Measurements from ENCODE around the gene WASHC4.
"Not testable (repeated sequence)": the region's sequence is repeated elsewhere in the genome, so short reads cannot be mapped to it uniquely, and the experiment has no call there.

Gene WASHC4

DNA sequence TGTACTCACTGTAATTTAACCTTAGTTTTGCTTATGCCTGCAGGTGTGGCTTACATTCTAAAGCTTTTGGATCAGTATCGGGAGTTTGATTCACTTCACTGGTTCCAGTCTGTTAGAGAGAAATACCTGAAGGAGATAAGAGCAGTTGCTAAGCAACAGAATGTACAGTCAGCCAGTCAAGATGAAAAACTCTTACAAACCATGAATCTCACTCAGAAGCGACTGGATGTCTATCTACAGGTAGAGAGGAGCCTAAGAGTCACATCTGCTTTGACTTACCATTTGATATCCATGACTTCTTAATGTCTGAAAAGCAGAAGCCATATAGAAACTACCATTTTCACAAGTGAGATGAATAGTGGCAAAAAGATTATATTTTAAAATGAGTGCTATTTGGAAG lies 56.5 kb downstream of the WASHC4 start:
- DNase-seq (ENCODE audit: low read depth) = no peak

DNA sequence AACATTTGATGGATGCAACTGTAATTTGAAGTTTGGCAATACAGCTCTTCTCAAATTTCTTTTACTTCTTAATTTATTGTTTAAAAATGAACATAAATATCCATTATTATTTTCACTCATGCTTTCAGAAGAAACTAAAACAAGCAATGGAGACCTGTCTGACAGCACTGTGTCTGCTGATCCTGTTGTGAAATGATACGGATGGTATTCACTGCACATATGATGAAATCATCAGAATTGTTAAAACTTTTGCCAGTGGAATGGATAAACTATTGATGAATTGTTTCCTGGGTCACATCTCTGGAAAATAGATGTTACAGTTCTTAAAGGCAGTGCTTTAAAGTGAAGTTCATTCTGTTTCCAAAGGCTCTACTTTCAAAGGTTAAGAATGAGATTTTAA lies 59.2 kb downstream of the WASHC4 start:
- DNase-seq (ENCODE audit: low read depth) = no peak

DNA sequence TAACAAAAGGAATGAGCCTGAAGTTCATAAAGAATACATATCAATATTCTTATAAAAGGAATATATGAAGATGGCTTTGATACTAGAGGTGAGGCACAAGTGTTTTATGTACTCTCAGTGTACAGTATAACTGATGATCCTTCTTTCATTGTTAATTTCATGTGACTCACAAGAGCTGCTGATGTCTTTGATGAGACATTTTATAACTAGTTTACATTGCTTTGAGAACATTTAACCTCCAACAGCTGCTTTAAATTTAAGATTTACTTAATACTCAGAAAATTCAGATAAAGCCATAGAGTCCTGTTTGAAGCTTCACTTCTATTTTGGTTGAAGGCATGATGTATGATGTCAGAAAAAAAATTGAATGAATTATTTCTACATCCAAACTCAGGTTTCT lies 59.8 kb downstream of the WASHC4 start:
- DNase-seq (ENCODE audit: low read depth) = no peak

DNA sequence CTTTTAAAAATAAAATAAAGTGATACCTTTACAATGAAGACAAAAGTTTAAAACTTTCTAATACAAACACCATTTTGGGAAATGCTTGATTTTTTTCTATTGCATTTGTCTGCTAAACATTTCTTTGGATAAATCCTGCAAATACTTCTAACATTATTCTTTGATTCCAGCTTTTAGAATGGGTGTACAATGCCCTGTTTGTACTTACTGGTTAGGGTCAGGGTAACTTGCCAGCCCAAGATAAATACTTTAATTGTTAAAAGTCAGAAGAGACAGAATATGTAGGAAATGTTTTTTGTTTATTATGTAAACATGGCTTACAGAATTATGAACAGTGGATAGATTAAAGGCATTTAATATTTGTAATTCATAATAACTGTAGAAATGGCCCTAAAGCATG lies 60.5 kb downstream of the WASHC4 start:
- DNase-seq (ENCODE audit: low read depth) = no peak

DNA sequence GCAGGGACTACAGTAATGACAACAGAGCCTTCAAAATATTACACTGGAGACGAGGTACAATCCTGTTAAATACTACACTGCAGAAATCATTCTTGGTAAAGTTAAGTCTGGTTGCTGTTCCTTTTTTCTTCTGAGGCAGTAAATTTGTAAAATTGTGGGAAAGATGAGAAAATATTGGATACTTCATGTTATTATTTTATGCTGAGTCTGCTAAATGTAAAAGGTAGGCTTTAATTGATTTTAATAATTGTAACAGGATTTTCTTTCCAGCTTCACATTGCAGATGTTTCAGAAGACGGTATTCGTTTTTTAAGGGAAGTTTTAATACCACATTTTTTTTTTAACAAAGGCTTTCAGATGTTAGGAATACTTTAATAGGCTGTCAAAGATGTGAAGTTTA lies 62.6 kb downstream of the WASHC4 start:
- DNase-seq (ENCODE audit: low read depth) = no peak

DNA sequence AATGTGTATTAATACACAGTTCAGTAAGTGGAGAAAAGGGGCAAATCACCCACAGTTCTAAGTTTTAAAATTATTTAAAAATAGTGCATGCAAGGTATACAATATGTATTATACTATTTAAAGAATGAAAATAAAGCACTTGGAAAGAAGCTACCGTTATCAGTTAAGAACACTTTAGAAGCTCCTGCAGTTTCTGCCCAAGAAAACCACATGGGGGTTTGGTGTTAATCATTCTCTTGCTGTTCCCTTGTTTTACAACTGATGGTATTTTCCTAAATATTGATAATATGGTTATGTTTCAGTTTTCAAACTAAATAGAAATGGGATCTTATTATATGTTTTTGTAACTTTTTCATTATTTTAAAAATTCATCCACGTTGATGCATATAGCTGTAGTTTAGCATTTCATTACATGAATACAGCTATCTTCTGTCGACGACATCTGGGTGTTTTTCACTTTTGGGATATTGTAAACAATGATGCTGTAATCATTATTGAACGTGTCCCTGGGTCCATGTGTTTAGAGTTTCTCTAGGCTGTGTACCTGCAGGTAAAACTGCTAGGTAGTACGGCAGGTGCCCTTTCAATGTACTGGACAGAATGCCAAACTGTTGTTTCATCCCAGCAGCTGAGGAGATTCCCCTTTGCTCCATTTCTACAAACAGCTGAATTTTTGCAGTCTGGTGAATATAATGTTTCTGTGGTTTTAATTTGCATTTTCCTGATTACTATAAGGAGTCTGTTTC lies 64.3 kb downstream of the WASHC4 start:
- no peak for DNase-seq (ENCODE audit: low read depth)

DNA sequence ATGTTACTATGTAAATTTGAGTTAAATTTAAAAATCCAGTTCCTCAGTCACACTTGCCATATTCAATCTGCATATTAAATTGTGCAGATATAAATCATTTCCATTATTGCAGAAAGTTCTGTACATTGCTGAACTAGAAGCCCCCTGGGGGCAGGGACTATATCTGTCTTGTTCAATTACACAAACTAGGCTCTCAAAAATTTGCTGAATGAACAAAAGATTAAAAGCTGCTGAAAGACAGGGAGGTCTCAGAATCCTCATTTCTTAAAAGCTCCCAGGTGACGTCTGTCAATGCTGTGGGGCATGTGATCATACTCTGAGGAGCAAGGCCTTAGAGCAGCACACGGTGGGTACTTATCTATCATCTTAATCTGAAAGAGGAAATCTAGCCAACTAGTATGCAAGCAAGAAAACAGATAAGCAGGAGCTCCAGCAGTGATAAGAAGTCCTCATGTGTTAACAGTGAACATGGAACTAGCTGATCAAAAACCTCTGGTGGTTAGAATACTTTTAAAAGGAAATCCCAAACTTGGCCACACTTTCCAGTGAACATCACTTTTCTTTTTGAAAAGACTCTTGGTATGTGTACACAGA lies 68.0 kb downstream of the WASHC4 start:
- no peak for DNase-seq (ENCODE audit: low read depth)

DNA sequence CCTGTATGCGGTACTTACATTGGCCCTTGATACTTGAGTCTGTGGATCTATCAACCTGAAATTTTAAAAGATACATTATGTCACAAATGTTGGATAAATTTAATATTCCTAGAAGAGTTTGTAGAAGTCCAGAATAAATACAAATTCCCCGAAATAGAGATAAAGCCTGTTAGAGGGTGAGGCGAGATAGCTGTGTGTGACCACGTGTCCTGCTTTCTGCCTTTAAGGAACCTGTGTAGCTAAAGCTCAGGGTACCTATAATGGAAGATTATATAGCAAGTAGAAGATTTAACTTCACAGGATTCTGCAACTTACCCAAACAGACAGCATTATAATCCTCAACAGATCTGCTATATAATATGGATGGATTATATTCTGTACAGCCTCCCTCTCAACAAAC lies 69.7 kb downstream of the WASHC4 start:
- no peak for DNase-seq (ENCODE audit: low read depth)

DNA sequence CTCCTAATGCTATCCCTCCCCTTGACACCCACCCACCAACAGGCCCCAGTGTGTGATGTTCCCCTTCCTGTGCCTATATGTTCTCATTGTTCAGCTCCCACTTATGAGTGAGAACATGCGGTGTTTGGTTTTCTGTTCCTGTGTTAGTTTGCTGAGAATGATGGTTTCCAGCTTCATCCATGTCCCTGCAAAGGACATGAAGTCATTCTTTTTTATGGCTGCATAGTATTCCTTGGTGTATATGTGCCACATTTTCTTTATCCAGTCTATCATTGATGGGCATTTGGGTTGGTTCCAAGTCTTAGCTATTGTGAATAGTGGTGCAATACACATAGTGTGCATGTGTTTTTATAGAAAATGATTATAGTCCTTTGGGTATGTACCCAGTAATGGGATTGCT lies 71.6 kb downstream of the WASHC4 start:
- not testable (repeated sequence) for DNase-seq (ENCODE audit: low read depth)

DNA sequence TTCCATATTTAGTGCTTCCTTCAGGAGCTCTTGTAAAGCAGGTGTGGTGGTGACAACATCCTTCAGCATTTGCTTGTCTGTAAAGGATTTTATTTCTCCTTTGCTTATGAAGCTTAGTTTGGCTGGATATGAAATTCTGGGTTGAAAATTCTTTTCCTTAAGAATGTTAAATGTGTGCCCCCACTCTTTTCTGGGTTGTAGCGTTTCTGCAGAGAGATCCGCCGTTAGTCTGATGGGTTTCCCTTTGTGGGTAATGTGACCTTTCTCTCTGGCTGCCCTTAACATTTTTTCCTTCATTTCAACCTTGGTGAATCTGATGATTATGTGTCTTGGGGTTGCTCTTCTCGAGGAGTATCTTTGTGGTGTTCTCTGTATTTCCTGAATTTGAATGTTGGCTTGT lies 75.9 kb downstream of the WASHC4 start:
- DNase-seq (ENCODE audit: low read depth) = not testable (repeated sequence)

DNA sequence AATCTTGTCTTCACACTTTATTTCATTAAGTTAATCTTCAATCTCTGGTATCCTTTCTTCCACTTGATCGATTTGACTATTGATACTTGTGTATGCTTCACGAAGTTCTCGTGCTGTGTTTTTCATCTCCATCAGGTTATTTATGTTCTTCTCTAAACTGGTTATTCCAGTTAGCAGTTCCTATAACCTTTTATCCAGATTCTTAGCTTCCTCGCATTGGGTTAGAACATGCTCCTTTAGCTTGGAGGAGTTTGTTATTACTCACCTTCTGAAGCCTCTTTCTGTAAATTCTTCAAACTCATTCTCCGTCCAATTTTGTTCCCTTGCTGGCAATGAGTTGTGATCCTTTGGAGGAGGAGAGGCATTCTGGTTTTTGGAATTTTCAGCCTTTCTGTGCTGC lies 76.4 kb downstream of the WASHC4 start:
- not testable (repeated sequence) for DNase-seq (ENCODE audit: low read depth)

DNA sequence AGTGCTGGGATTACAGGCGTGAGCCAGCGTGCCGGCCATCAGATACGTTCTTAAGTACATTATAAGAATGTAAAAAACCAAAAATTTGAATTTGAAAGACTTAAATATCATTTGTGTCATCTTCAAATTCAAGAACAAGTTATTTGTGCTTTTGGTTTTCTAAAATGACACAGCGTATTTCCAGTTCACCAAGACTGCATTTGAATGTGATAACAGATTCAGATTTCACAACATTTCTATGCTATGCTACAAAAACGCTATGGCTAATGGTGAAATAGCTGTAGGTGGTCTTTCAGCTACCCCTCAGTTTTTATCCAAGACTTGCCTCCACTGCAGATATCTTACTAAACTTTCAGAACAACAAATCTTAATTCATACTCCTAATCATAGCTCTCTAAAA lies 81.8 kb downstream of the WASHC4 start:
- DNase-seq (ENCODE audit: low read depth) = no peak

DNA sequence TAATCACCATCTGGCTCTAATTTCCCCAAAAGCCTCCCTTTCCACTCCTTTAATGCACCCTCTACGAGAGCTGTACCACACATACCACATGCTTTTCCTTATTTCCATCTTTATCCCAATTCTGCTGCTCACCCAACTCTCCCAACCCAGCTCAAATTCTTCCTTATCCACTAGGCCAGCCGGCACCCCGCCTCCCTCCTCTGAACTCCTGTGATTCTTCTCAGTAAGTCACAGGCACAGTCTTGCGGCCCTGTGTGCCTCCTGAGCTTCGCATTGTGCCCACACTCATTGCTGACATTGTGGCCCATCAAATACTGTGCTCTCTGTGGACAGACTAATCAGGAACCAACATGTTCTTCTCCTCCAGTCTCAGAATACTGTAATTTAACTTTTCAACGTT lies 83.0 kb downstream of the WASHC4 start:
- DNase-seq (ENCODE audit: low read depth) = no peak

DNA sequence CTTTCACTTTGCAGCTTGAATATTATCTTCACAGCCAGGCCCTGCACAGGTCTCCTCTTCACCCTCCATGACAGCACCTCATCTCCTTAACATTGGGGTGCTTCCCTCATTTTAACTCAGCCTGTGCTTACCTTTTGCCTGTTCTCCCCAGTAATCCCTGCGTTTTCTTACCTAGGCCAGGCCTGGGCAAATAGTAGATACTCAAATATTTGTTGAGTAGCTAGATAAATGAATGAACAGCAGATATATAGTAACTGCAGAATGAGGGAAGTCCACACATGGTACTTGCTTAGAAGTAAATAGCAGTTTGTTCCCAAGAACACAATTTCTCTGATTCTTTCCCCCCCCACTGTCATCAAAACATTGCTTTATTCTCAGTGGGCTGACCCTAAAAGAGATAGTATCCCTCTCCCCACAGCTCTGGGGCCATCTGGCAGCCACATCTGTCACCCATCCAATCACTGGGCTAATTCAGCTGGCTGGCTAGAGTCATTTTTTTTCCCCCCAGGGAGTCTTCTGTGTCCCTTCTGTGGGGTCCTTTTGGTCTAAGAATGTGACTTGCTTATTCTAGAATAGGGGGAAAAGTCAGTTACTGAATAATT lies 85.2 kb downstream of the WASHC4 start:
- no peak for DNase-seq (ENCODE audit: low read depth)

DNA sequence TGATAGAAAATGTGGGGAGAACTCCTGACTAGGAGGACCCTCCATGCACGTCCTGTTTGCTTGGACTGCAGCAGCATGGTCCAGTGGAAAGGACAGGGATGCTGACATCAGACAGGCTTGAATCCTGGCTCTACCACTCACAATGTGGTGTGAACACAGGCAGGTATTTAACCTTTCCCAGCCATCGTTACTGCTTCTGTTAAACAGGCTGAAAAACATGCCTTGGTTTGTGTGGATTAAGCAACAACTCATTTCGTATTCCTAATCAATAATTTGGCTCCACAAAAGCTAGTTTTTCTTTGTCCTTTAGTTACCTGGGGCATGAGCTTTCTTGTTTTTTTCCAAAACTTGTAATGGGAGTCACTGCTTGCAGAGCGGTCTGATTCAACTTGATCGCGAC lies 87.4 kb downstream of the WASHC4 start:
- no peak for DNase-seq (ENCODE audit: low read depth)

DNA sequence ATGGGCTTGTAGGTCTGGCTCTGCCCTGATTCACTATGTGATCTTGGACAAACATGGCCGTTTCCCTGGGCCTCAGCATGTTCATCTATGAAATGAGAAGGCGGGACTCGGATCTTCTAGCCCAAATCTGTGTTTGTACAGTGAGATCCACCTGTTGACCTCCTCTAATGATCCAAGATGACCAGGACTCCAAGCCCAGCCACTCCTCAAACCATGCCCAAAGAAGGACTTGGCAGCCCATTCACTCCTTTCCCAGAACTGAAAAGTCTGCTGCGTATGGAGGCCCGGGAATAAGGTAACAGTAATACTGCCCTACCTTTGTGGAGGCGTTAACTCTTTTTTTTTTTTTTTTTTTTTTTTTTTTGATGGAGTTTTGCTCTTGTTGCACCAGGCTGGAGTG lies 88.6 kb downstream of the WASHC4 start:
- DNase-seq (ENCODE audit: low read depth) = no peak

DNA sequence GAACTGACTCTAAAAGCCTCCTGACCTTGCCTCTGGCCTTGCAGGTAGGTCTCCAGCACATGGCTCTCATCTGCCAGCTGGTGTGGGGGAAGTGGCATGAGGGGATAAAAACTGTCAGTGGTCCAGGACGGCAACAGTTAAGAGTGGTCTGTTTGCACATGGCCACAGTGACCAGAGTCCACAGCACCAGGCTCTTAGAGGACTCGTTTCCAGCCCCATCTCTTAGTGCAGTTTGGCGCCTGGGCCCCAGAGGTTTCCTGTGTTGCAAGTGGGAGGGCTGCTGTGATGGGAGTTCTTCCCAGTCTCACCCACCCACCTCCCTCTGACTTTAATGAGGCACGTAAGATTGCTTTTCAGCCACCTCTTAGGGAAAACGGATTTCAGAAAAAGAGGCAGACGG lies 91.4 kb downstream of the WASHC4 start:
- no peak for DNase-seq (ENCODE audit: low read depth)

DNA sequence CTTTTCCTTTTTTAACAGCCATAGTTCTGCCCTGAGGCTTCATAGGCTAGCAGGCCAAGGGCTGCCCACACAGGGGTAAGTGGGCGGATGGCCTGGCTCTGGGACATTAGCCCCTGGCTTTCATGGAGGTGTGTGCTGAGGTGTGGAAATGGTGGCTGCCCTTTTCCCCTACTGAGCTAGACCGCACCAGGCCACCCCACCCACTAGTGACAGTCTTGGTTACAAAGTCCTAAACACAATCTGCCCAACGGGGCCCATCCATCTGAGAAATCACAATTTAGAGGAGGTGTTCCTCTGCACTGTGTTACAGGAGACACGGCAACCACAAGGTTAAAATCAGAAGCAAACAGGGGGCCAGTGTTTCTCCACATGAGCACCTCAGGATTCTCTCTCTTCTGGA lies 92.9 kb downstream of the WASHC4 start:
- DNase-seq (ENCODE audit: low read depth) = no peak

DNA sequence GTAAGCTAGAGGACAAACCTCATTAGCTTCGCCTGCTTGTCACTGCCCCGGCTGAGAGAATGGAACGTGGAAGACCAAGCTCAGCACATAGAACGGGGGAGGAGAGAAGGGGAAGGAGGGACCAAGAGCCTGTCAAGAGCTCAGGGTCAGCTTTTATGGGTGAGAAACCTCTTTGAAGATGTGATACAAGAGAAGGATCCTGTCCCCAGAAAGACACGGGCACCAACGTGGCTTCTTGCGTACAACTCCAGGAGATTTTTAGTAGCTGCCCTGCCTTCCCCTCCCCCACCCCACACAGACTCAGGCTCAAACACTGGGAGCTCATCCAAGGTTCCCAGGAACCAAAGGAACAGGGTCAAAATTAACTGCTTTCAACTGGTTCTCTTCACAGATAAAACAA lies 93.8 kb downstream of the WASHC4 start:
- DNase-seq (ENCODE audit: low read depth) = no peak

DNA sequence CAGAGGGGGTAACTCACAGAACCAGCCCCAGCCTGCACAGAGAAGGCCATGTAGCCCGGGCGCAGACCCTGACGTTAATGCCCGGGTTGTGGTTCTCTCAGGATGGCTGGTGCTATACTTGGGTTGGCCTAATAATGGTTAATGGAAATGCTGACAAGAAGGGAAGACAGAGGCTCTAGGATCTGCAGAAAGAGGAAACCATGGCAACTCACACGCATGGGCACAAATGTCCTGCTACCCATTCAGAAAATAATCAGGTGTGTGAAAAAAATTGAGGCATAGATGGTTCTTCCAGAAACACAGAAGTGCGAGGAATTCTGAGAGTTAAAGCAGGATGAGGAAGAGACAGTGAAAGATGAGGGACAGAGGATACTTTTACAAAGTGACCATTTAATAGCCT lies 94.7 kb downstream of the WASHC4 start:
- DNase-seq (ENCODE audit: low read depth) = no peak

DNA sequence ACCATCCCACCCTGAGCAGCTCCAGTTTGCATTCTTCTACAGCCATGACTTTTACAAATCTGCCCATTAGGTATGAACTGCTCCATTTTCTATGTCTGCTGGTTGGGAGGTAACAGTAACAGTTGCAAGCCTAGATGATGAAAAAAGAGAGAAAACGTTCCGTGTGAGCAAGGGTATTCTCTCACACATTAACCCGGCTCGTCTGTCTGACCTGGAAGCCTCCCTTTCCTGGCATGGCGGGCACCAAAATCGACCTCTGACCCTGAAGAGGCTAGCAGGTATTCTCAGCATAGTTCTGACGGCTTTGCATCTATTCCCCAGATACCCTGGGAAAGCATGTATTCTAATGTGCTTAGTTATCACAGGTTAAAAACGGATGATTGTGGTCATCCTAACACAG lies 96.6 kb downstream of the WASHC4 start:
- no peak for DNase-seq (ENCODE audit: low read depth)

DNA sequence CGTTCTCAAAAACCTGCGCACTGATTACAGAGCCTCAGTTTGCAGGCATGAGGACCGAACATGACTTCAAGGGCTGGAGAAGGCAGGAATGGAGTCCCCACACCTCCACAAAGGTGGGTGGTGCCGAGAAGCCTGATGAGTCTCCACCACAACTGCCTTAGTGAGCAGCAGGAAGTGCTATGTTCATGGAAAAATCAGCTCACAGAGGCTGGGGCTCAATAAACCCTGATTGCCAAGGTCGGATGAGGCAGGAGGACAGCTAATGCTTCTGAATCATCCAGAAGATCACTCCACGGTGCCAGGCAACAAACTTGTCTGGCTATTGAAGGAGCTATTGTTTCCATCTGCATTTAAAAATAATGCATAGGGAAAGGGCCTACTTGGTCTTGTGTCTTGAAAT lies 97.4 kb downstream of the WASHC4 start:
- no peak for DNase-seq (ENCODE audit: low read depth)

DNA sequence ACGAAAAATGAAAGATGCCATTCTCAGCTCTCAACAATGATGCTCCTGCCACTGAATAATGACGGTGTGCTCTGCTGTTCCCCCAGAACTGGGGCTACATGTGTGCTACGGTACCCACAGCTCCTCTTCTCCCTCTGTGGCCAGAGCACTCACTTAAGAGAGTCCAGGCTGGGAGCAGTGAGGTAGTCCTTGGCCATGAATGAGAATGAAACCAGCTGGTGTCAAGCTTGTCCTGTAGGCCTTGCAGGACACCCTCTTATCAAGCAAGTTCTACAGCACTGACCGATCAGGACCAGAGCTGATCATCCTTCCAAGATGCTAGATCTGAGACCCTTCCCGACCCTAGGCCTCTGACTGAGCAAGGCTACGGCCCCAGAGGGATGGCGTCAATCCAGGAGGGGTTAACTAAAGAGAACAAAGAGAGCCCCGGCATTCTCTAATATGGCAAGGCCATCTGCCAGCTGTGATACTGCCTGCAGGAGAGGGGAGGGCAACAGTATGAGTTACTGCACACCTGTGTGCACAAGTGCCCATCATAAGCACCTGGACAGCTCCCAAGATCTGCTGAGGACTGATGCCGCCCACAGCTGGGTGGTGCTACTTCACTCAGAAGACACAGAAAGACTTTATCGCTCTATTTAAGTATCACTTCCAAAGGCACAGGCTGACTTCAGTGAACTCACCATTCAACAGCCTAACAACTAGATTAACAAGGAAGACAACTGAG lies 98.0 kb downstream of the WASHC4 start:
- DNase-seq (ENCODE audit: low read depth) = no peak
